ENCODE results near the gene THSD4.

Gene THSD4

GRCh38 chr15:71747128-71748083, 632.1 kb downstream of the THSD4 start:
- DNase-seq = no peak

GRCh38 chr15:71748293-71748718, 633.0 kb downstream of the THSD4 start:
- DNase-seq = no peak

GRCh38 chr15:71749500-71749899, 634.2 kb downstream of the THSD4 start:
- DNase-seq = no peak

GRCh38 chr15:71752128-71752527, 636.9 kb downstream of the THSD4 start:
- DNase-seq = no peak

- DNase-seq = peak; percentile 10
Measured at GRCh38 chr15:71752604-71753289, 637.5 kb downstream of the THSD4 start.

DNA sequence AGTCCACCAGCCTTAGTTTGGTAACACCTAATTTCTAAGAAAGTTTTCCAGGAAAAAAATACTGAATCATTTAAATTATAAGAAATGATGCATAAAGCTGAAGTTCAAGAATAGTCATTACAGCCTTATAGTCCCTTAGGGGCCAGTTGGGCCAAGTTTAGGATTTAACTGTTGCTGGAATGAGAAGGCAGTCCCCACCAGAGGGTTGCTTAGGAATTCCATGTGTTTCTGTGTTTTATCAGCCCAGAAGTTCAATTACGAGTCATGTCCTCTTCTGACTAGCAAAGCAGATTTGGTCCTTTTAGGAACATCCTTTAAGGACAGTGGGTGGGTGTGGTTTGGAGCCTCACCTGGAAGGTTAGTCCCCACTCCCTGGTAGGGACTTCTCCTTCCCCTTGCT, 638.1 kb downstream of the THSD4 start:
- no peak for DNase-seq

DNA sequence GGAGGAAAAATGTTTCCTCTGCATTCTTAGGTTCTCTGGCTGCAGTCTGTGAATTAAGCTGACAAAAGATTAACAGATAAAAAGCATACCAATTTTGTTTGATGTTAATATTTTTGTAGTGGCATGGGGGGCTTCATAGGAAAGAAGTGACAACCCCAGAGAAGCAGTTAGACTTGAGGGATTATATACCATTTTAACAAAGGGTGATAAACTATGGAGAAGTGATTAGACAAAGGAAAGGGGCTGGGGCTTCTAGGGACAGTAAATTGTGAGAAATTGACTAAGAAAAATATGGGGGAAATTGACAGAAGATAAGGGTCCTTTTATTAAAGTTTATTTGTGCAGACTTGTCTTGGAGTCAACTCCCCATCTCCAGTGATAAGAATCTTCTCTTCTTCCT, 639.4 kb downstream of the THSD4 start:
- DNase-seq = no peak

DNA sequence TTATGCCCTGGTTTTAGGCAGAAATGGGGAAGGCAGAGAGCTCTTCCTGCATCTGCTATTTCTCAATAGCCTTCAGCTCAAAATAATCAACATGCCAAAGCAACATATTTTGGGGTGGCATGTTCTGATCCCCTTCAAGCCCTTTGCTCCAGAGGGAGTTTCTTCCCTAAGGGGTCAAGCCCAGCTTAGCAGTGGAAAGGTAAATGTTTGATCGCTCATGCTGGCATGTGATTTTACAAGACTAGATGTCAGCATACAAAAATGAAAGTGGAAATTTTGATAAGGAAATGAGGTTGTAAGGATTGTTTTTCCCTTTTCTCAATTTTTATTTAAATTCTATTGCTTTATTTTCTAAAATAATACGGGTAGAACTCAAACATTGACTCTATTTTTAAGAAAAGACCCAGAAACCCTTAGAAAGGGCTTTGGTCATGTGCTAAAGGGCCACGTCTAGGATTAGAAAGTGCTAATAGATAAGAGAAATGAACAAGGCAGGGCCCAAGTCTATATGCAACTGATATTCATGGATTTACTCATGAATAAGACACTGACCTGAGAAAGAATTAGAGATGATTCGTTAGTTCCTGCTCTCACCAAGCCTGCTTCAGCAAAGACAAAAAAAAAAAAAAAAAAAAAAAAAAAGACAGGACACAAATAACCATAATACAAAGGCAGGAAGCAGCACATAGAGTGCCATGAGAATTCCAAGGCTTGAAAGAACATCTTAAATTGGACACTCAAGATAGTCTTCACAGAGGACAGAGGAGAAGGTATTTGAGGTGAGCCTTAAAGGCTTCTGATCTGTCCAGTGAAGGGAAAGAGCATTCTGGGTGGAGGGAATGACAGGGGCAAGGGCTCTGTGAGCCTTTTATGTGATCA, 640.1 kb downstream of the THSD4 start:
- DNase-seq = no peak

DNA sequence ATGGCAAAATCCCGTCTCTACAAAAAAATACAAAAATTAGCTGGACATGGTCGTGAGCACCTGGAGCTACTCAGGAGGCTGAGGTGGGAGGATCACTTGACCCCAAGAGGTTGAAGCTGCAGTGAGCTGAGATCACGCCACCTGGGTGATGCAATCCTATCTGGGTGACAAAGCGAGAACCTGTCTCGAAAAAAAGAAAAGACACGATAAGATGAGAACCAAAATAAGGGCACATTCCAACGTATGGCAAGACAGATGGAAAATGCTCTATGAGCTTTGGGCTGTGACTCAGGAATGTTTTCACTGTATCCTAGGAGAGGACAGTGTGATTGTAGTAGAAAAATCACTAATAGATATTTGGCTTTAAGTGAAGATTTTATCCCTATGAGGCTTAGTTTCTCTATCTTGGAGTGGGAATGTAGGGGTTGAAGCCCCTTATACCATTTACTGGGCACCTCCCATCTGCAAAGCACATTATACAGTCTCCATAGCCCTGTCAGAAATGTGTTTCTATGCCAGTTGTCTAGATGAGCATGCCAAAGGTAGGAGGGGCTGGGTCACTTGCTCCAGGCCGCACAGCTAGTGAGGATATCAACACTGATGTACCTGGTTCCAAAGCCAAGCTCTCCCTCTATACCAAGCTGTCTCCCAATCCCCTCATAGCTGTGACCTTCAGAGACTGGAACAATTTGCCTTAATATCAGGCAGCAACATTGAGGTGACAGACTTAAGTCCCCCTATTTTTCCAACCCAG, 641.5 kb downstream of the THSD4 start:
- no peak for DNase-seq

DNA sequence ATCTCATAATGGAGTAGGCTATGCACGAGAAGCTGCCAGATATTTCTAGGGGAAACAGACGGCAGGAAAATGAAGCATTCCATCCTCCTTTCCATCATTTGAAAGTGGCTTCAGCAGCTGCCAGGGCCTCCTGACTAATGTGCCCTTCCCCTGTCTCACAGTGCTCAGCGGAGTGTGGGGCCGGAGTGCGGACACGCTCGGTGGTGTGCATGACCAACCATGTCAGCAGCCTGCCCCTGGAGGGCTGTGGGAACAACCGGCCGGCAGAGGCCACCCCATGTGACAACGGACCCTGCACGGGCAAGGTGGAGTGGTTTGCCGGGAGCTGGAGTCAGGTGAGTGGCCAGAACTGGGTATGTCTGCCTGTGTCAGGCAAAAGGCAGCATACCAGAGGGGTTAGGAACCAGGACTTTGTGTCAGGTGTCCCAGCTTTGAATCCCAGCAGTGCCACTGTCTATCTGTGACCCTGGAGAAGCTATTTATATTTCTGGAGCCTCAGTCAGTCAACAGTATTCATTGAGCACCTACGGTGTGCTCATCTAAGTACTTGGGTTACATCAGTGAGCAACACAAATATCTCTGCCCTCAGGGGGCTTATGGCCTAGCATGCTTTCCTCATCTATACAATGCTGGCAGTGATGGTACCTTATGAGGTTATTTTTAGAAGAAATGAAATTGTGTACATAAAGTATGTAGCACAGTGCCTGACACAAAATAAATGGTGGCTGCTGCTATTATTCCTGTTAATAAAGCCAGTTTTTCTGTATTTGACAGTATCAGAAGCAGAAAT, 642.7 kb downstream of the THSD4 start:
- DNase-seq = no peak

DNA sequence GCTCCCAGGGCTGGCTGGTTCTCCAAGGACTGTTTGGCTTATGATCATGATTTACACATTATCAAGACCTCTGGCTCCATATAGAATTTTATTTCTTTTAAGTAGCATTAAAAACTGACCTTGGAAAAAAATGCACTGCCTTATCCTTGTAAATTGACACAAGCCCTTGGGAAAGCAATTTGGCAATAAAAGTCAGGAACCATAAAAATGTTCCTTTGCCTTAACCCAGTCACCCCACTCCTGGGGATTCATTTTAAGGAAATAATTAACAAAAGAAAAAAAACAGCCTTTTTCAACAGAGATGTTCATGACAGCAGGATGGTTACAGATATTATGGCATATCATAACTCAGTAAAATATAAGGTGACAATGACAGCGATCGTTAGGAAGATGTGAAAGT, 643.4 kb downstream of the THSD4 start:
- no peak for DNase-seq

GRCh38 chr15:71760852-71761251, 645.6 kb downstream of the THSD4 start:
- DNase-seq = no peak

GRCh38 chr15:71761649-71762048, 646.4 kb downstream of the THSD4 start:
- DNase-seq = no peak

GRCh38 chr15:71768184-71768583, 652.9 kb downstream of the THSD4 start:
- DNase-seq = no peak

GRCh38 chr15:71773206-71773859, 658.1 kb downstream of the THSD4 start:
- no peak for DNase-seq

GRCh38 chr15:71775856-71776255, 660.6 kb downstream of the THSD4 start:
- DNase-seq = no peak

GRCh38 chr15:71776304-71776703, 661.0 kb downstream of the THSD4 start:
- no peak for DNase-seq

GRCh38 chr15:71777216-71777943, 662.1 kb downstream of the THSD4 start:
- no peak for DNase-seq

GRCh38 chr15:71779073-71779797, 664.0 kb downstream of the THSD4 start:
- DNase-seq = no peak
